NCI-H2171 (cell line): ENCODE measurements around the gene GRB7.
"Not testable (repeated sequence)": the region's sequence is repeated elsewhere in the genome, so short reads cannot be mapped to it uniquely, and the experiment has no call there.

Source experiments
- DNase-seq: peaks from one replicate; lab custom pipeline; 2025; lab: John Stamatoyannopoulos, UW

GRB7 gene

GRCh38 chr17:39751637-39752036 is 13.9 kb downstream of the GRB7 start:
- DNase-seq: no peak

GRCh38 chr17:39752241-39752881 is 14.6 kb downstream of the GRB7 start:
- DNase-seq: no peak

GRCh38 chr17:39753514-39754160 is 15.9 kb downstream of the GRB7 start:
- peak; percentile 59 for DNase-seq

GRCh38 chr17:39754161-39754957 is 16.6 kb downstream of the GRB7 start:
- DNase-seq: peak; percentile 75

GRCh38 chr17:39754958-39755553 is 17.3 kb downstream of the GRB7 start:
- DNase-seq: no peak

- no peak for DNase-seq
These were observed 18.0 kb downstream of the GRB7 start for GRCh38 chr17:39755554-39756379.

GRCh38 chr17:39756380-39757079 is 18.8 kb downstream of the GRB7 start:
- DNase-seq: no peak

GRCh38 chr17:39757176-39757662 is 19.5 kb downstream of the GRB7 start:
- DNase-seq: no peak

GRCh38 chr17:39757931-39758873 is 20.5 kb downstream of the GRB7 start:
- no peak for DNase-seq

- no peak for DNase-seq
These were observed 21.5 kb downstream of the GRB7 start for GRCh38 chr17:39759204-39759603.

- no peak for DNase-seq
These were observed 24.2 kb downstream of the GRB7 start for GRCh38 chr17:39761861-39762496.

GRCh38 chr17:39763051-39763820 is 25.5 kb downstream of the GRB7 start:
- DNase-seq: no peak

- DNase-seq: not testable (repeated sequence)
These were observed 26.4 kb downstream of the GRB7 start for GRCh38 chr17:39764171-39764570.

GRCh38 chr17:39765175-39765574 is 27.4 kb downstream of the GRB7 start:
- DNase-seq: no peak

- DNase-seq: no peak
These were observed 28.0 kb downstream of the GRB7 start for GRCh38 chr17:39765766-39766165.

GRCh38 chr17:39767147-39767546 is 29.4 kb downstream of the GRB7 start:
- no peak for DNase-seq

GRCh38 chr17:39769974-39770587 is 32.3 kb downstream of the GRB7 start:
- peak; percentile 83 for DNase-seq

- no peak for DNase-seq
These were observed 34.7 kb downstream of the GRB7 start for GRCh38 chr17:39772415-39772814.
